Measurements from ENCODE around the gene VPS13D.
"Not testable (repeated sequence)": the region's sequence is repeated elsewhere in the genome, so short reads cannot be mapped to it uniquely, and the experiment has no call there.

Gene VPS13D

DNA sequence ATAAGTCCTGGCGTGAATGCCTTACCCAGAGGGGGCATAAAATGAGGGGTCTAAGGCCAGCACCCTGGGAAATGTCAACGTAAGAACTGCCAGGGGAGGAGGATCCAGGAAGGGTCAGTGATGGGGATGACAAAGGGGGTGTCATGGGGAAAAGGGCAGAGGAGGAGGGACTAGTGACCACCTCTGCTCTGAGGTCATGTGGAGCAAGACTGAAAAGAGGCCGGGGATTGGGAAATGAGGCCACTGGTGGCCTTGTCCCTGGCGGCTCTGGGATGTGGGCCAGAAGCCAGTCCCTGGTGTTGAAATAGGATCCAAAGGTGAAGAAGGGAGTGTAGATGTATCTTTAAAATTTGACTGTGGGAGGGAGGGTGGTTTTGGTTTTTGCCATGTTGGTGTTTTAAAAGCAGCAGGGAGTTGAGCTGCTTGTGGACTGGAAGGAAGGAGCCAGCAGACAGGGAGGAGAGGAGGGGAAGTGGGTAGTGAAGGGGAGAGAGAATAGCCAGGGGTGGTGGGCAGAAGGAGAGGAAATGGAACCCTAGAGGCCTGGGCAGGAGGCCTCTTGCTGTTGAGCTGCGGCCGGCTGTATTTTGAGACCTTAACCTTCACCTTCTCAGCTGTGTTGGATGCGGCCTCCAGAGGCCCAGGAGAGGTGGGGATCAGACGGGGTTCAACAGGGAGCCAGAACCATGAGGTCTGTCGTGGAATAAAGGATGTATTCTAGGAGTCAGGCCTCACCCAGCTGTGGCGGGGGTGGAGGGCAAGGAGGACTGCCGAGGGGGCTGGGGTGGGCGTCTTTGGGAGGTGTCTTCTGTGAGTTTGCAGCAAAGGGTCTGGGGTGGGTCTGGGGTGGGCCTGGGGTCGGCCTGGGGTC lies 295.7 kb downstream of the VPS13D start:
- no peak for DNase-seq

DNA sequence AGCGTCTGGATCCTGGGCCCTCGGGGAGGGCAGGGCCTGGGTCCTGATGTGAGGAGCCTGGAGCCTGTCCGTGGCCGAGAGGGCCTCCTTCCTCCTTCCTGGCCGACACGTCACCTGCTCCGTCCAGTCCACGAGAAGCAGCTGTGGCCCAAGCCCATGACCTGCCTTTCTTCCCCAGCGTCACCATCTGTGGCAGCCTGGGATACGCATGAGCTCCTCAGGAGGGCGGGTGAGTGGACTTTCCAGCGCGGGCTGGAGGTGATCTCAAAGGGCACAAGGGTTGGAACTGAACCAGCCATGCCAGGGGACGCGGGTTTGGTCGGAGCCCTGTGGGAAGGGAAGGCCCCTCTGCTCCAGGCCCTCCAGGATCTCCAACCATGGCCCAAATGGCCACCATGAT lies 297.7 kb downstream of the VPS13D start:
- no peak for DNase-seq

DNA sequence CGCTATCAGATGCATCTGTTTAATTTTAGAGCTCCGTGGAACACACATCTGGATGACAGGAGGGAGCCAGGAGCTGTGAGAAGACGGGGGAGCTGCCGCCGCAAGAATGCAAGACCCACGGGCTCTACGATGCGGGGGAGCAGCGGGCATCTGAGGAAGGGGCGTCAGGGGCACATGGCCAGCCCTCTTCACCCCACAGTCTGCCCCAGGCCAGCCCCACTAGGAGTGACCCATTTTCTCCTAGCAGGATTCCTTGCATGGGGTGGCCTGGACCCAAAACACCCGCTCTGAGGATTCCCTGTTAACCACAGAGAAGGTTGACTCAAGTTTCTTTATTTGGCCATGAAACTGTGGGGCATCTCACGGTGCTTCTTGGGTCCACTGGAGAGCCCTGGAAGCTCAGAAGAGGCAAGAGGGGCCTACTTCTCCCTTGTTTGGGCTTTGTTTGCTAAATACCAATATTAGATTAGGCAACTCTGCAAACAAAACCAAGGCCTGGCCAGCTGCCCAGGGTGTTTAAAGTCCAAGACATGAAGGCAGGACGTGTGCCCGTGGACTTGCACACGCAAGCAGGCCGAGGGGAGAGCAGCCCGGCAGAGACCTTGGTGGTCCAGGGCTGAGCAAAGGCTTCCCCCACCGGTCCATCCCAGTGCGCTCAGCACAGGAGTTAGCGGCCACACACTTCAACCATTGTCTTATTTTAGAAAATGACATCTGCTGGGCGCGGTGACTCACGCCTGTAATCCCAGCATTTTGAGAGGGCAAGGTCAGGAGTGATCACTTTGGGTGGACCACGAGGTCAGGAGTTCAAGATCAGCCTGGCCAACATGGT lies 298.4 kb downstream of the VPS13D start:
- DNase-seq: peak in 1 of 2 experiments; percentile 13

DNA sequence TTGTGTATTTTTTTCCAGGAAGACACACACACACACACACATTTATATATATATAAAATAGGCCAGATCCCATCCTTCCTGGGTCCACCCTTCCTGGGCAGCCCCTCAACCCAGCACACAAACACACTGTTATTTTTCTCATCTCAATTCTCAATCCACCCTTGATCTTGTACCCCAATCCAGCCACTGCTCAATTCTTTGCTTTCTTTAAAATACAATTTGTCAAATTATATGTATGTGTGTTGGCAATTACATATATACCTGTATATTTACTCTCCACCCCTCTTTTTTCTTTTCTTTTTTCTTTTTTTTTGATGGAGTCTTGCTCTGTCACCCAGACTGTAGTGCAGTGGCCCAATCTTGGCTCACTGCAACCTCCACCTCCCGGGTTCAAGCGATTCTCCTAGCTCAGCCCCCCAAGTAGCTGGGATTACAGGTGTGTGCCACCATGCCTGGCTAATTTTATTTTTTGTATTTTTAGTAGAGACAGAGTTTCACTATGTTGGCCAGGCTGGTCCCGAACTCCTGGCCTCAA lies 299.9 kb downstream of the VPS13D start:
- no peak for DNase-seq

DNA sequence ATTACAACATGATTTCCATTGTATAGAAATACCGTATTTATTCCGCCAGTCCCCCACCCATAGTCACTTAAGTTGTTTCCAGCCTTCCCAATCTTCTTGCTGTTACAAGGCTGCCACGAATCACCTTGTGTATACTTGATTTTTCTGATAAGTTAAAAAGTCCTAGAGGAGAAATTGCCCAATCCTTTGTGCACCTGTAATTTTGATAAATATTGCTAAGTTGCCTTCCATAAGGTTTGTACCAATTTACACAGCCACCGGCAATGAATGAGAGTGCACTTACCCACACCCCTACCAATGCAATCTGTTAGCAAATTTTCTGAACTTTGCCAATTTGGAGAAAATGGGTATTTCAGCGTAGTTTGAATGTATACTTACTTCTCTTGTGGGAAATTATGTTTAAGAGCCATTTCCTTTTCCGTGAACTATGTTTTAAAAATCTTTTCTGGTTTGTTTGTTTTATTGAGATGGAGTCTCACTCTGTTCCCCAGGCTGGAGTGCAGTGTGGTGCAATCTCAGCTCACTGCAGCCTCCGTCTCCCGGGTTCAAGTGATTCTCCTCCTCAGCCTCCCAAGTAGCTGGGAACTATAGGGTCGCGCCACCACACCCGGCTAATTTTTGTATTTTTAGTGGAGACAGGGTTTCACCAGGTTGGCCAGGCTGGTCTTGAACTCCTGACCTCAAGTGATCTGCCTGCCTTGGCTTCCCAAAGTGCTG lies 300.8 kb downstream of the VPS13D start:
- no peak for DNase-seq

DNA sequence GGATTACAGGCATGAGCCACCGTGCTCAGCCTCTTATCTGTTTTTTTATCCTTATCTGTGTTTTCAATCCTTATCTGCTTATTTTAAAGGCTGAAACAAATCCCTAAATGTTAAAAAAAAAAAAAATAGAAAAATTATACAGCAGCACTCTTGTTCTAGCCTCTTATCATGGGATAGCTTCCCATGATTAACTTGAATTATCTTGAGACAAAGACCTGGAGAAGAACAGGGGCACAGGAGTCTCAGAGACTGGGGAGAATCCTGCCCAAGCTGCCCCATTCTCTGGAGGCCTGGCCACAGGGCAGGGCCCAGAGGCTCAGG lies 301.3 kb downstream of the VPS13D start:
- no peak for DNase-seq

DNA sequence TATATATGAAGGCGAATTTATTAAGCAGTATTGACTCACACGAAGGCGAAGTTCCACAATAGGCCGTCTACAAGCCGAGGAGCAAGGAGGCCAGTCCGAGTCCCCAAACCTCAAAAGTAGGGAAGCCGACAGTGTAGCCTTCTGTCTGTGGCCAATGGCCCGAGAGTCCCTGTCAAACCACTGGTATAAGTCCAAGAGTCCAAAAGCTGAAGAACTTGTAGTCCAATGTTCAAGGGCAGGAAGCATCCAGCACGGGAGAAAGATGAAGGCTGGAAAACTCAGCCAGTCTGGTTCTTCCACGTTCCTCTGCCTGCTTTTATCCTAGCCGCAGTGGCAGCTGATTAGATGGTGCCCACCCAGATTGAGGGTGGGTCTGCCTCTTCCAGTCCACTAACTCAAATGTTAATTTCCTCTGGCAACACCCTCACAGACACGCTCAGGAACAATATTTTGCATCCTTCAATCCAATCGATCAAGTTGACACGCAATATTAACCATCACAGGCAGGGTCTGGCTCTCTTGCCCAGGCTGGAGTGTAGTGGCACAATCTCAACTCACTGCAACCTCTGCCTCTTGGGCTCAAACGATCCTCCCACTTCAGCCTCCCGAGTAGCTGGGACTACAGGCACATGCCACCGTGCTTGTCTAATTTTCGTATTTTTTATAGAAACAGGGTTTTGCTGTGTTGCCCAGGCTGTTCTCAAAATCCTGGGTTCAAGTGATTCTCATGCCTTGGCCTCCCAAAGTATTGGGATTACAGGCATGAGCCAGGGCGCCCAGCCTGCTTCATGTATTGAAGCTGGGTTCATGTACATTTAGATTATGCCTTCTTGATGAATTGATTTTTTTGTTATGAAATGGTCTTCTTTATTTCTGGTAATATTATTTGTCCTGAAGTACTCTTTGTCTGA lies 302.8 kb downstream of the VPS13D start:
- no peak for DNase-seq

DNA sequence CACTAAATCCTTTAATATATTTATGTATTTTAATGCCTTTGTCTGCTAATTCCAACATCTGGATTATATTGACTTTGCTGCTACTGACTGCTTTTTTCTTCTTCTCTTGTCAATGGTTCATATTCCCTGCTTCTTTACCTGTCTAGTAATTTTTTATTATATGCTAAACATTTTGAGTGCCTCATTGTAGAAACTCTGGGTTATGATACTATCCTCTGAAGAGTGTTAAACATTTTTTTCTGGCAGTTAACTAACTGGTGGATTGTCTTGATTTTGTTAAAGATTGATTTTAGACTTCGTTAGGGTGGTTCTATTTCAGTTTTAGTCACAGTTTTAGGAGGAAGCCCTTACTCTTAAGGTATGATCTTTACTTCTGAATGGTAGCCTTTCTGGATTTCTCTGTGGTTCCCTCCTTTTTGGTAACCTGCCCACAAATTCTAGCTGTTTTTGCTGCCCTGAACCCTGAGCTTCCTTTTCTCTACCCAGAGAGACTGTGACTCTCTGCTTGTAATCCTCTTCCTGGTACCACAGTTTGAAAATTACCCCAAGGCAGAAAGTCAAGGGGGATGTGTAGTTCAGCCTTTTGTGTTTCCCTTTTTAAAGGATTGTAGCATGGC lies 306.3 kb downstream of the VPS13D start:
- no peak for DNase-seq

DNA sequence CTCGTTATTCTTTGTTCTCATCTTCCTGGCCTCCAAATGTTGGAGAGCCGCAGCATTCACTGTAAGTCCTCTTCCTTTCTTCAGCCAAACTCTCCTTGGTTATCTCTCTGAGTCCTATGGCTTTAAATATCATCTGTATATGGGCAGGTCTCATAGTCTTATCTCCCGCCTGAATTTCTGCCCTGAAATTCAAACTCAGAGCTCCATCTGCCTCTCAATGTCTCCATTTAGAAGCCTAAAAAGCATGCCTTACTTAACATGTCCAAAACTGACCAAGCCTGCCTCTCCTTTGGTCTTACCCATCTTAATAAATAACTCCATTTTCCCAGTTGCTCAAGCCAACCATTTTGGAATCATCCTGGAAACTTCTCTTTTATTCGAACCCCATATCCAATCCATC lies 307.5 kb downstream of the VPS13D start:
- no peak for DNase-seq

DNA sequence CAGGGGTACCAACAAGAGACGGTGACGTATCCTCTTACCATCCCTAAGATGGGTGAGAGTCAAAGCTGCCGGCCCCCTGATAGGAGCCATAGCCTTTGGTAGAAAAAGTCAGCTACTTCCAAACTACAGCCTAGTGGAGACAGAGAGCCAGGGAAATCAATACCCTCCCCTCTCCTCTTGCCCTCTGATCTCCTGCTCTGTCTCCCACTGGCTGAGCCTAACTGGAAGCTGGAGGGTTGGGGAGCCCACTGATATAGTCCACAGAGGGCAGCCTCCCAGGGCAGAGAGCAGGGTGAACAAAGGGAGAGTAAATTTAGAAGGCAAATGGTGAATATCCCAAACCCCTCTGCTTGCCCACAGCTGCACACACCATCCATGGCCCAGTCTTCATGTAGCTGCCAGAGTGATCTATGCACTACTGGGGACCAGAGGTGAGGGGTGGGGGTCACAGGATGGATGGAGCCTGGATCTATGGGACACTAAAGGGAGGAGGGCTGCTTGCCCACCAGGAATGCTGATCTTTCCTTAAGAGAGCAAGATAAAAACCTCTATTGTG lies 308.2 kb downstream of the VPS13D start:
- DNase-seq: no peak

DNA sequence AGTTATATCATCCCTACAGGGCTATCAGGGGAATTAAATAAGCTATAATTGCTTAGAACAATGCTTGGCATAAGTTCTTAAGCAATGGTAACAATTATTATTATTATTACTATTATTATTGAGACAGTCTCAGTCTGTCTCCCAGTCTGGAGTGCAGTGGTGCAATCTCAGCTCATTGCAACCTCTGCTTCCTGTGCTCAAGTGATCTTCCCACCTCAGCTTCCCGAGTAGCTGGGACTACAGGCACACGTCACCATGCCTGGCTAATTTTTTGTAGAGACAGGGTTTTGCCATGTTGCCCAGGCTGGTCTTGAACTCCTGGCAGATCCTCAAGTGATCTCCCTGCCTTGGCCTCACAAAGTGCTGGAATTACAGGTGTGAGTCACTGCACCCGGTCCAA lies 308.7 kb downstream of the VPS13D start:
- not testable (repeated sequence) for DNase-seq

DNA sequence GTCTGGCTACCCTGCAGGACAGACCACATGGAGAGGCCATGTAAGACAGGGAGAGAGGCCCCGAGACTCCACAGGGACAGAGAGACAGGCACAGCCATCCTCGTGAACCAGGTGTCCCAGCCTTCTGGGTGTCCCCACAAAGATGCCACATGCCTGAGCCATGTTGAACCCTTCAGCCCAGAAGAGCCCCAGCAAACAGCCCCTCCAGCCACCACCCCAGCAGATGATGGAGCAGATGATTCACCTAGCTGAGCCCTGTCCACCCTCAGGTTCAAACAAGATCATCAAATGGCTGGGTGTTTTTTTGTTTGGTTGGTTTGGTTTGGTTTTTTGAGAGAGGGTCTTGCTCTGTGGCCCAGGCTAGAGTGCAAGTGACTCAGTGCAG lies 309.5 kb downstream of the VPS13D start:
- no peak for DNase-seq

DNA sequence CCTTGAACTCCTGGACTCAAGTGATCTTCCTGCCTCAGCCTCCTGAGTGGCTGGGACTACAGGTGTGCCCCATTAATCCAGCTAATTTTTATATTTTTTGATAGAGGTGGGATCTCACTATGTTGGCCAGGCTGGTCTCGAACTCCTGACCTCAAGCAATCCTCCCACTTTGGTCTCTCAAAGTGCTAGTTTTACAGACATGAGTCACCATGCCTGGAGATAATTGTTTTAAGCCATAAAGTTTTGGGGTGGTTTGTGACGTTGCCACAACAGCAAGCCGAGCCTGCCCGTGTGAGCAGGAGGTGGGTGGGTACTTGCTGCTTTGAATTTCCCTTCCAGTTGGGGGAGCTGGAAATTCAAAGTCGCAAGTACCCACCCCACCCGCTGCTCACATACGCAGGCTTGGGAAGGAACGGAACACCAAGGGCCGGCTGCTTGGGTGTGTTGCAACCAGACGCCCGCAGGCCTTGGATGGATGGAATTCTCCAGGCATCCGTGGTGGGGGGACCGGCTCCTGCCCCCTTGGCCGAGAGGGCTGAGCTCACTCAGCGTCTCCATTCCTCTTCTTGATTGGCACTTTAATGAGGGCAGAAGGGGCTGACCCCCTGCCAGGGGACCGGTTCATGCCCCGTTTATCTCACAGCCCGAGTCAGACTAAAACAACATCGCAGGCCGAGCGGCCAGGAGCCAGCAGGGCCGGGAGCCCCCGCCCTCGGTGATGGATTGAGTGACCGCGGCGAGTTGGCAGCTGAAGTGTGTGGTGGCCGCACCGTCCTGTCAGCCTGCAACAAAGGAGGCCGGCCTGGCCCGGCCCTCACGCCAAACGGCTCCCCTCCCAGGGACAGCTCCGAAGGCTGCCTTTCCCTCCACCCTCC lies 310.1 kb downstream of the VPS13D start:
- no peak for DNase-seq

DNA sequence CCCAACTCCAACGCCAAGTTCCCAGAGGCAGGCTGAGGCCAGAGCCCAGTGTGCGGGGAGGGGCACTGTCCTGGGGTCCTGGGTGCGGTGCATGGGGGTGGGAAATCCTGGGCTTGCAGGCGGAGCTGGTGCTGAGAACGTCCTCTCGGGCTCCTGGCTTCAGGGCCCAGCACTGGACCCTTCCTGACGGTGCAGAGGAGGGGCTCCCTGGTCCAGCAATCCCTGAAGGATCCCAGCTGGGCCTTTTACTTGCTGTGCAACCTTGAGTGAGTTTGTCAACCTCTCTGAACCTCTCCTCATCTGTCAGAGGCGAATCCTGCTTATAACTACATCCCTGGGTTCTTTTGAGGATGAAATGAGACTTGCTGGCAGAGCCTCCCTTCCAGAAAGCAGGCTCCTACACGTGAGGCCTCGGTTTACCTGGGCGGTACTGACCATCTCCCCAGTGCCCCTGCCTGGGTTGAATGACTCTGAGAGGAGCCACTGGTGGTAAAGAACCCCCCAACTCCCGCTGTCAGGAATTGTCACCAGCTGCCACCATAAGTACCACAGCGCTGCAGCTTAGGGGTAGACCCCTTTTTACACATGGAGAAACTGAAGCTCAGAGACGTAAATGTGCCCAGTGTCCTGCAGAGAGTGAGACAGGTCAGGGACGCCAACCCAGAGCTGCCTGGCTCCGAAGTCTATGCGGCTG lies 310.9 kb downstream of the VPS13D start:
- DNase-seq: no peak

DNA sequence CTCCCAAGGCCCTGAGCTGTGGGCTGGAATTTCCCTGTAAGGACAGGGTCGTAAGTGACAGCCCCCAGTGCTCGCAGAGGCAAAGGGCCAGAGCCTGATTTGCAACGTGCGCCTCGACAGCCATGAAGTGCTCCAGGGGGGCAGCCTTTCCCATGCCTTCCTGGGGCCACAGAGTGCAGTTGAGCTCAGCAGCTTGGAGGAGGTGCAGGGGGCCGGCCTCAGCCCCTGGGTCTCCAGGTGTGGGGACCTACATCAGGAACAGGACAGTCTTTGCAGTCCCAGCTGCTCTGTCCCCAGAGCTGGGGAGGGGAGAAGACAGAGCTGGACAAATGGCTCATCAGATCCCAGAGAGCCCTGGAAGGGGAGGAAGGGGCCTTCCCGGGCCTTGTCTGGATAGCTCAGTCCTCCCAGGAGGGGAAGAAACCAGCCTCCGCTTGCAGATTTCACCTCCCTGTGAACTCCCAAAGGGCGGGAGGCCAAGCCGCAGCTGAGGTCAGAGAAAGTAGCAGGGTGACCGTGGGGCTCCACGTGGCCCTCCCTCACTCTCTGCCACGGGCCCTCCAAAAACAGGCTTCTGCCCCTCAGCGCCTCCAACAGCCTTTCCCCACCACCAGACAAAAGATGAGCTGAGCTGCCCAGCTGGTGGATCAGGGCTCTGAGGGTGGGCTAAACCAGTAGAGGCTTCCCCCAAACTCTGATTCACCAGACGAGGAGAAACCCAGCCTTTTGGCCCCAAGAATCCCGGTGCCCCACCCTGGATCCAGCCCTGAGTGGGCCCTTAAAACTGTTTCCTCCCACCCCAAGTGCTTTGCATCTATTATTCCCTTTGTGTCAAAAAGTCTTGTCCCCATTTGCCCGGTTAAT lies 311.7 kb downstream of the VPS13D start:
- DNase-seq: no peak

DNA sequence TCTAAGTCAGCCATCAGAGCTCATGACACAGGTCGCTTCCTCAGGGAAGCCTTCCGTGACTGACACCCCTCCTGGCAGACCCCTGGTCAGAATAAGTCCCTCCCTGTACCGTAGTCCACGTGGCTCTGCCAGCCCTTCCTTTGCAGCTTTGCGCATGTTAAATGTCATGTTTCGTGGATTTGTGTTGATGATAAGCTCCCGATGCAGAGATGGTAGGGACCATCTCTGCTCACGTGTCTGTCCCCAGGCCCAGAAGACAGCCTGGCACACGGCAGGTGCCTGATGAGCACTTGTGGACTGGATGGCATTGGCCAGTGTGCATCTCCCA lies 312.3 kb downstream of the VPS13D start:
- no peak for DNase-seq

DNA sequence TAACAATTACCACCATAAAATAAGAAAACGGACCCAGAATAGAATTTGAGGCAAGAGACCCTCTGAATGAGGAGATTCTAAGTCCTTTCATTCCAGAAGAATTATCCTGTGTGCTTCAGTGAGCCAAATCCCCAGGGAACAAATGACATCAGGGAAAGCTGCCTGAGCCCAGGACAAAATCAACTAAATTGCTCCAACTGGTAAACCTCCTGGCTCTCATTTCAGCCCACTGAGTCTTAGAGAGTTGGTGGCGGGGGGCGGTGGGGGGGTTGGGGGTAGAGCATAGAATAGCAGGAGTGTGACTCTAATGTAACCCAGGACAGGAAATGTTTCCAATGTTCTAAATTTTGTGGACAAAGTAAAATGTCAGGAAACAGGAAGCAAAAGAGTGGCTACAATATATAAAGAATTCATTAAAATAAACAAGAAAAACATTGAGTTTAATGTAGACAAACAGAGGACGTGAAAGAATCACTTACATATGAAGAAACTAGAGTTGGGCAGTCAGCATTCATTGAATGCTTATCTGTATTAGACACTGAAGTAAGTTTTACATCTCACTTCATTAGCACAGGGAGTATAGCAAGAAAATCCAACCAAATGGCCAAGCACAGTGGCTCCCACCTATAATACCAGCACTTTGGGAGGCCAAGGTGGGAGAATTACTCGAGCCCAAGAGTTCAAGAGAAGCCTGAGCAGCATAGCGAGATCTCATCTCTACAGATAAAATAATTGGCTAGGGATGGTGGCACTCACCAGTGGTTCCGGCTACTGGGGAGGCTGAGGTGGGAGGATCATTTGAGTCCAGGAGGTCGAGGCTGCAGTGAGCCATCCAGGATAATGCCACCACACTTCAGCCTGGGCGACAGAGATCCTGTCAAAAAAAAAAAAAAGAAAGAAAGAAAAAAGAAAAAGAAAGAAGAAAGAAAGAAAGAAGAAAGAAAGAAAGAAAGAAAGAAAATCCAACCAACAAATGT lies 313.1 kb downstream of the VPS13D start:
- no peak for DNase-seq

DNA sequence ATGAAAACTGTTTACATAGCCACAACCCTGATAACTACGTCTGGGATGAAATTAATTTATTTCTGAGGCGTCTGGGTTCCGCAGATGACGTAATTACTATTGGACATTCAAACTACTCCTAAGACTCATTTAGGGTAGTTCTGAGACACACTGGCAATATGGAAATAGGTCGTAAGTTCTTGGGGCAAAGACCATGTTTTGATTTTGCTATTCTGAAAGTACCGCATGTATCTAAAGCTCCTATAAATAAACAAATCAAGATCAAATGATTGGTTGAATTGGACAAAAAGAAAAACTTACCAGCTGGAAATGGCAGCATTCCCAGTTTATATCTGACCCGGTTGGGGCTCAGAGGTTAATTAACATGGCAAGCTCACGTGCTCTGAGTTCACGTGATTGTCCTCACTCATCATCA lies 313.9 kb downstream of the VPS13D start:
- no peak for DNase-seq
